Measurements from ENCODE around the gene CDK14. TPM values are rescaled to one million over a fixed set of nuclear protein-coding genes. Genes with fewer than 3 reads are reported as not detected.

Gene CDK14
- total and polyA plus RNA-seq, 10 of the 15 experiments (the other 5 are each of a cell fraction or from before 2014, with no cell fraction given): 6.5 to 61.3 (median 24.2) TPM

GRCh38 chr7:90728568-90728967 lies 132.4 kb downstream of the CDK14 start:
- Histone ChIP-seq H3K9ac (ENCODE audit: control insufficient read depth, insufficient read depth, low read length) (no peak overlapping the region), H3K36me3 (ENCODE audit: control insufficient read depth in 2 of 2, insufficient read depth in 2 of 2, low read length in 1 of 2) (no peaks in the 10 kb centered on the region), H3K79me2 (ENCODE audit: control insufficient read depth, insufficient read depth, low read length) (peaks cover 15% of the 10 kb centered on the region), H3K9me3 (replicated peaks; ENCODE audit: control insufficient read depth, insufficient read depth, low read length) (peaks cover 8% of the 10 kb centered on the region), H3K4me3 (no peak overlapping the region; the same call in 1 of the 2 replicates), H3K4me2 (ENCODE audit: control insufficient read depth, insufficient read depth) (no peak overlapping the region), H3K27me3 (replicated peaks in 1 of 2; ENCODE audit: control insufficient read depth in 2 of 2, insufficient read depth in 2 of 2, low read length in 1 of 2) (no peaks in the 10 kb centered on the region), H3K27ac (ENCODE audit: control insufficient read depth, insufficient read depth) (no peak overlapping the region), H2AFZ (ENCODE audit: control insufficient read depth, low read depth, low read length) (no peak overlapping the region), H3K4me1 (ENCODE audit: control insufficient read depth, insufficient read depth, low read length) (peaks cover 10% of the 10 kb centered on the region), H4K20me1 (ENCODE audit: control insufficient read depth, insufficient read depth) (no peaks in the 10 kb centered on the region)
- DNase-seq (ENCODE audit: low read depth, low spot score): no peak
- ChIA-PET RAD21 (ENCODE audit: unreplicated experiment) (interaction anchor here (0.7 to 2.1 kb wide), 4 partner anchors 8 to 19 kb away, joined by 3 to 7 read pairs (median 5); no protein-coding TSS in a partner anchor), CTCF (interaction anchor here (1.0 to 1.6 kb wide), 4 partner anchors 9 to 19 kb away, joined by 3 to 10 read pairs (median 4); no protein-coding TSS in a partner anchor), POLR2A (interaction anchor here (0.6 to 1.2 kb wide), 4 partner anchors 10 to 123 kb away, joined by 4 to 13 read pairs (median 4); no protein-coding TSS in a partner anchor), SMC1A (ENCODE audit: uncharacterized antibody, unreplicated experiment) (interaction anchor here (0.8 to 2.0 kb wide), 6 partner anchors 10 to 122 kb away, joined by 3 to 14 read pairs (median 6); no protein-coding TSS in a partner anchor)
- no TSS peak for BruUV-seq (replicated peaks)
- 6% methylated on average over 2 of the region's 2 CpGs for WGBS (ENCODE audit: insufficient coverage, insufficient replicate concordance, low lambda C conversion rate, missing lambda C conversion rate)
- ATAC-seq: peak; percentile 88
- intact Hi-C loops (cut with micrococcal nuclease; ENCODE audit: unreplicated experiment): loop anchor here (5.0 kb wide), 1 partner anchor 89 kb away; no protein-coding TSS in a partner anchor
- in situ Hi-C loops (cut with MboI): no loop called here
- FAIRE-seq: no peak
- no peak for TF ChIP-seq ZNF592 (IDR thresholded peaks at IDR 0.05)
- TF ChIP-seq SP1 (IDR thresholded peaks at IDR 0.05; ENCODE audit: low read depth, low read length): no peak
- TF ChIP-seq PAX8 (IDR thresholded peaks at IDR 0.05): no peak
- no peak for TF ChIP-seq CTCF (IDR thresholded peaks at IDR 0.05 in 2 of 3, conservative IDR thresholded peaks at IDR 0.05 in 1 of 3; ENCODE audit: control insufficient read depth in 2 of 3, extremely low read depth in 1 of 3, insufficient read depth in 1 of 3, low read depth in 3 of 3, low read length in 3 of 3)
- TF ChIP-seq HDAC6 (IDR thresholded peaks at IDR 0.05; ENCODE audit: unreplicated experiment): no peak
- TF ChIP-seq CHD4 (IDR thresholded peaks at IDR 0.05): no peak
- peak; percentile 40; the same call in 1 of the 2 replicates for TF ChIP-seq ATF7 (IDR thresholded peaks at IDR 0.05; ENCODE audit: low read depth)
- no peak for TF ChIP-seq RFX5 (IDR thresholded peaks at IDR 0.05; ENCODE audit: low read depth, low read length)
- no peak for TF ChIP-seq BACH1 (IDR thresholded peaks at IDR 0.05; ENCODE audit: borderline replicate concordance)
- TF ChIP-seq NFIC (IDR thresholded peaks at IDR 0.05; ENCODE audit: low read depth, low read length): no peak
- no peak for TF ChIP-seq PAX5 (IDR thresholded peaks at IDR 0.05; ENCODE audit: borderline replicate concordance, low read depth, low read length)
- TF ChIP-seq KAT2A (conservative IDR thresholded peaks at IDR 0.05; ENCODE audit: control insufficient read depth, low read depth, low read length): no peak
- no peak for TF ChIP-seq ZBTB33 (IDR thresholded peaks at IDR 0.05)
- TF ChIP-seq ZNF217 (IDR thresholded peaks at IDR 0.05): no peak
- peak; percentile 10 to 11; a peak in 2 of 4 replicates for TF ChIP-seq IKZF2 (IDR thresholded peaks at IDR 0.05)

All from GM12878 (cell line).